HG03025 (cell line): ENCODE results near the gene CASP5.

Experiments
- ATAC-seq: cut with Tn5 transposase; IDR thresholded peaks from one replicate; pipeline ENCODE4 v1.9.1; 2021; ENCODE audit warnings: mild to moderate bottlenecking, moderate library complexity; ENCODE audit not compliant: unreplicated experiment, low FRiP score

Gene CASP5

GRCh38 chr11:104968856-104969776 lies 53.9 kb downstream of the CASP5 start:
- no peak for ATAC-seq

DNA sequence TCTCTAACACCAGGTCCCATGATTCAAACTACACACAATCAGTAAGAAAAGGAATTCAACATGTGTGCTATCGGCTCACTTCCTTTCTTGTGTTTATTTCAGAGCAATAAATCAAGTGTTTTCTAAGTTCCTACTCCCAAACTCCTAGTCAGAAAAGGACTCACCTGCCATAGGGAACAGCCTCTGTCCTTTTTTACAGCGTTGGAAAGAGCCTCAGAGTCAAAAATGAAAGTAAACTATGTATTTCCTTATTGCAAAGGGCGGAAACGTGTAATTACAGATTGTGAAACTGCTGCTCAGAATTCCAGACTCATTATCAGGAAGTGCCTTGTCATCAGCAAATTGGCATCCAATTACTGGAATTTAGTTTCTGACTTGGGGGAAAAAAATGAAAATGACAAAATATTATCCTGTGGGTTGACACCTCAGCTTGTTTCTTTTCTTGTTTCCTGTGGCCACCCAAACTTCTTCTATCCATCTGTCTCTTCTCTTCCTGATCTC lies 54.6 kb downstream of the CASP5 start, which contains the start of gene CASP4:
CASP4 (minus strand) TSS at position 220 of the 501 bp plus-strand sequence; CDS start at position 171, 49 bp downstream.
- ATAC-seq, result peak; percentile 81

- ATAC-seq, result no peak
Measured at GRCh38 chr11:104967534-104968354, 55.2 kb downstream of the CASP5 start.

DNA sequence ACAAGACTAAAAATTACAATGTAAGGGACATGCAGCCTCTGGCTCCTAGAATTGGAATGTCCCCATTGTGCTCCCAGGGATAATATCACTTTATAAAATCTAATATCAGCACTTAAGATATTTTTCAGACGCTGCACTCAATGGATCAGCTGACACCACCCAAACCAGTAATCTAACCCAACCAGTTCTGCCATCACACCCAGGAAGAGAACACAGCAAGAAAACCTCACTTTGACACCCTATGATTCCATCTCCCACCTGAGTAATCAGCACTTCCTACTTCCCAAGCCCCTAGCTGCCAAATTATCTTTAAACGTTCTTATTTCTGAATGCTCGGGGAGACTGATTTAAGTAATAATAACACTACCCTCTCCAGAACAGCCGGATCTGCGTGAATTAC lies 57.2 kb downstream of the CASP5 start:
- no peak for ATAC-seq

GRCh38 chr11:104964247-104964646 lies 58.7 kb downstream of the CASP5 start:
- no peak for ATAC-seq

- no peak for ATAC-seq
Measured at GRCh38 chr11:104962852-104963251, 60.1 kb downstream of the CASP5 start.

DNA sequence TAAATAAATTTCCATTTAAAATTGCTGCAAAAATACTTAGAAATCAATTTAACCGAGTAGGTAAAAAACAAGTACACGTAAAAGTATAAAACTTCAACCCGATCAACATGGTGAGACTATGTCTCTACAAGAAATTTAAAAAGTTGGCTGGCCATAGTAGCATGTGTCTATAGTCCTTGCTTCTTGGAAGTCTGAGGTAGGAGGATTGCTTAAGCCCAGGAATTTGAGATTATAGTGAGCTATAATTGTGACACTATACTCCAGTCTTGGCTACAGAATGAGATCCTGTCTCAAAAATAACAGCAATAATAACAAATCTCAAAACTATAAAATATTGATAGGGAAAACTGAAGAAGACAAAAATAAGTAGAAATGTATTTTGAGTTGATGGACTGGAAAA lies 65.7 kb downstream of the CASP5 start:
- ATAC-seq, result no peak

- ATAC-seq, result no peak
Measured at GRCh38 chr11:104956528-104956927, 66.4 kb downstream of the CASP5 start.

- ATAC-seq, result peak; percentile 87
Measured at GRCh38 chr11:104946907-104947306, 76.1 kb downstream of the CASP5 start.
